HEK293 (cell line): ENCODE measurements around the gene ANKRD44.

Experiments used
- CTCF ChIA-PET: fragments of 350-600 bp; formaldehyde crosslinking; extraction: SDS; loops from one replicate; lab custom pipeline; 2021; ENCODE audit warnings: antibody characterized with exemption; lab: Yijun Ruan, JAX
- POLR2A ChIA-PET: fragments of 300-600 bp; formaldehyde crosslinking; extraction: SDS; loops from one replicate; lab custom pipeline; 2020; ENCODE audit warnings: antibody characterized with exemption, inconsistent platforms; lab: Yijun Ruan, JAX
- H3K27ac ChIP-seq: fragments of 200-500 bp; sonication (Bioruptor generic); 2 replicates; pipeline ENCODE4 v1.5.1; 2014; ENCODE audit warnings: low read depth, low read length, control low read depth, inconsistent platforms; ENCODE audit errors: extremely low read depth
- H3K36me3 ChIP-seq, 2 experiments: fragments of 200-500 bp in 1 of 2; sonication (Bioruptor generic) in 1 of 2; 1 replicate in 1 of 2; 2 replicates in 1 of 2; pipeline ENCODE4 v1.5.1; 2014 to 2017; ENCODE audit warnings: inconsistent platforms in 2 of 2, low read length in 2 of 2; ENCODE audit not compliant: control insufficient read depth in 2 of 2, insufficient read depth in 1 of 2
- H3K4me1 ChIP-seq: fragments of 200-500 bp; sonication (Bioruptor generic); 2 replicates; pipeline ENCODE4 v1.5.1; 2014; ENCODE audit warnings: mild to moderate bottlenecking, low read length, inconsistent platforms; ENCODE audit not compliant: control insufficient read depth, insufficient read depth
- H3K4me3 ChIP-seq: 2 replicates; pipeline ENCODE4 v1.5.1; 2011; ENCODE audit warnings: low read depth, mild to moderate bottlenecking, control low read depth, low read length, moderate library complexity
- H3K9me3 ChIP-seq: fragments of 200-500 bp; sonication (Bioruptor generic); 2 replicates; pipeline ENCODE4 v1.5.1; 2014; ENCODE audit warnings: low read depth, low read length, inconsistent platforms; ENCODE audit not compliant: control insufficient read depth, insufficient read depth
- IKZF3 ChIP-seq: fragments of 450-650 bp; IDR thresholded peaks from 2 replicates; pipeline ENCODE4 v1.5.0; 2018; ENCODE audit warnings: missing biosample characterization, mild to moderate bottlenecking, missing genetic modification characterization, moderate library complexity
- KLF7 ChIP-seq: fragments of 450-650 bp; formaldehyde crosslinking; IDR thresholded peaks from 2 replicates; pipeline ENCODE4 v1.5.1; 2016; ENCODE audit warnings: missing biosample characterization, missing genetic modification characterization, borderline replicate concordance
- SCRT1 ChIP-seq: fragments of 450-650 bp; formaldehyde crosslinking; IDR thresholded peaks from 2 replicates; pipeline ENCODE4 v1.5.1; 2016; ENCODE audit warnings: missing biosample characterization, missing genetic modification characterization, borderline replicate concordance
- ZBTB7A ChIP-seq: fragments of 450-650 bp; formaldehyde crosslinking; IDR thresholded peaks from 2 replicates; pipeline ENCODE4 v1.5.1; 2016; ENCODE audit warnings: low read depth, missing biosample characterization, missing genetic modification characterization
- ZIC2 ChIP-seq: fragments of 450-650 bp; formaldehyde crosslinking; IDR thresholded peaks from 2 replicates; pipeline ENCODE4 v1.5.1; 2016; ENCODE audit warnings: missing biosample characterization, missing genetic modification characterization
- ZNF19 ChIP-seq: fragments of 450-650 bp; formaldehyde crosslinking; IDR thresholded peaks from 2 replicates; pipeline ENCODE4; 2016; ENCODE audit warnings: missing biosample characterization, missing genetic modification characterization, low read depth
- ZNF311 ChIP-seq: fragments of 450-650 bp; formaldehyde crosslinking; IDR thresholded peaks from 2 replicates; pipeline ENCODE4 v1.5.1; 2017; ENCODE audit warnings: missing biosample characterization, missing genetic modification characterization, borderline replicate concordance
- ZNF324 ChIP-seq: fragments of 450-650 bp; formaldehyde crosslinking; IDR thresholded peaks from 2 replicates; pipeline ENCODE4 v1.5.1; 2016; ENCODE audit warnings: missing biosample characterization, missing genetic modification characterization
- ZNF473 ChIP-seq: fragments of 450-650 bp; formaldehyde crosslinking; IDR thresholded peaks from 2 replicates; pipeline ENCODE4 v1.5.1; 2017; ENCODE audit warnings: missing biosample characterization, missing genetic modification characterization
- ZNF561 ChIP-seq: fragments of 450-650 bp; IDR thresholded peaks from 2 replicates; pipeline ENCODE4 v1.5.1; 2018; ENCODE audit warnings: missing biosample characterization, missing genetic modification characterization, borderline replicate concordance
- ZNF585B ChIP-seq: fragments of 450-650 bp; formaldehyde crosslinking; IDR thresholded peaks from 2 replicates; pipeline ENCODE4 v1.5.1; 2016; ENCODE audit warnings: missing biosample characterization, missing genetic modification characterization
- ZNF629 ChIP-seq: fragments of 450-650 bp; formaldehyde crosslinking; IDR thresholded peaks from 2 replicates; pipeline ENCODE4 v1.5.1; 2017; ENCODE audit warnings: missing biosample characterization, missing genetic modification characterization
- ZNF654 ChIP-seq: fragments of 450-650 bp; formaldehyde crosslinking; IDR thresholded peaks from 2 replicates; pipeline ENCODE4 v1.5.1; 2016; ENCODE audit warnings: low read depth, missing biosample characterization, missing genetic modification characterization
- ZNF658 ChIP-seq: fragments of 450-650 bp; formaldehyde crosslinking; IDR thresholded peaks from 2 replicates; pipeline ENCODE4; 2016; ENCODE audit warnings: missing biosample characterization, missing genetic modification characterization
- ZNF670 ChIP-seq: fragments of 450-650 bp; formaldehyde crosslinking; IDR thresholded peaks from 2 replicates; pipeline ENCODE4 v1.5.1; 2016; ENCODE audit warnings: missing biosample characterization, missing genetic modification characterization, low read depth
- ZNF776 ChIP-seq: fragments of 450-650 bp; formaldehyde crosslinking; IDR thresholded peaks from 2 replicates; pipeline ENCODE4 v1.5.0; 2017; ENCODE audit warnings: missing biosample characterization, missing genetic modification characterization, borderline replicate concordance
- ZNF777 ChIP-seq: fragments of 450-650 bp; formaldehyde crosslinking; IDR thresholded peaks from 2 replicates; pipeline ENCODE4 v1.5.1; 2017; ENCODE audit warnings: missing biosample characterization, missing genetic modification characterization, borderline replicate concordance
- ZSCAN30 ChIP-seq: fragments of 450-650 bp; IDR thresholded peaks from 2 replicates; pipeline ENCODE4 v1.5.1; 2018; ENCODE audit warnings: missing biosample characterization, mild to moderate bottlenecking, missing genetic modification characterization, moderate library complexity
- TF ChIP-seq, protein P1 (sequence below): fragments of 450-650 bp; formaldehyde crosslinking; IDR thresholded peaks from 2 replicates; pipeline ENCODE4 v1.5.1; 2016; ENCODE audit warnings: missing biosample characterization, missing genetic modification characterization
- TF ChIP-seq, protein P2 (sequence below): fragments of 450-650 bp; formaldehyde crosslinking; IDR thresholded peaks from 2 replicates; pipeline ENCODE4 v1.5.1; 2016; ENCODE audit warnings: missing biosample characterization, missing genetic modification characterization
- TF ChIP-seq, protein P3 (sequence below): fragments of 450-650 bp; formaldehyde crosslinking; conservative IDR thresholded peaks from 2 replicates; pipeline ENCODE4 v1.5.1; 2016; ENCODE audit warnings: low read depth, missing biosample characterization, missing genetic modification characterization
- TF ChIP-seq, protein P4 (sequence below): fragments of 450-650 bp; formaldehyde crosslinking; IDR thresholded peaks from 2 replicates; pipeline ENCODE4 v1.5.1; 2016; ENCODE audit warnings: missing biosample characterization, missing genetic modification characterization

Gene ANKRD44

DNA sequence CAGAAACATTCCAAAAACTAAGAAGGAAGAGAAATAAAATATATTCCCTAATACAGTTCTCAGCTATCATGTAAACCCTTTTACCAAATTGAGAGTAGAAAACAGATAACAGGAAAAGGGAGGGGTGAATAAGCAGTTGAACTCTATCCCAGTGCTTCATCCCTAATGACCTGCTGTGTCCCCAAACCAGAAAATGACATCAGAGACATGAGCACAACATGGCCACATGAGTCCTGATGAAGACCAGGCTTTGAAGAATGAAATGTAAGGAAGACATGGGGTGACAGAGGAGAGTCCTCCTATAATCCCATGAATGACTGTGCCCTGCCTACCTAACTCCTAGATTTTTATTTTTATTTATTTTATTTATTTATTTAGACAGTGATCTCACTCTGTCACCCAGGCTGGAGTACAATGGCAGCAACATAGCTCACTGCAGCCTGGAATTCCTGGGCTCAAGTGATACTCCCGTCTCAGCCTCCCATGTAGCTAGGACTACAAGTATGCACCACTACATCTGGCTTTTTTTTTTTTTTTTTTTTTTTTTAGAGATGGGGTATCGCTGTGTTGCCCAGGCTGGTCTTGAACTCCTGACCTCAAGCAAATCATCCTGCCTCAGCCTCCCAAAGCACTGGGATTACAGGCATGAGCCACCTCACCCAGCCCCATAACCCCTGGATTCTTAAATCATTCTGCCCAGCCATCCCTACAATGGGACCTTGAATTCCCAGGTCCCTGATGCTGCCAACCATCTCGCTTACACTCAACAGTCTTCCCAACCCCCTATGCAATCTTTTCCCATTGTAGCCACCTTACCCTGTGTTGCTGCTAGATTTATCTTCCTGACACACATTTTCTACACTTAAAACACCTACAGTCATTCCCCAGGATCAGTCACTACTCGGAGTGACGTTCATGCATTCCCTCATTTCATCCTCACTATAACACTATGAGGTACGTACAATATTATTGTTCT lies 64.5 kb downstream of the ANKRD44 start:
- no peak overlapping the region for H3K27ac ChIP-seq
- no peak for TF ChIP-seq ZNF324 (tag by site-specific recombination)
- TF ChIP-seq ZNF585B (tag by site-specific recombination) = peak; percentile 58
- no peak for TF ChIP-seq ZIC2 (tag by site-specific recombination)
- TF ChIP-seq, protein P1, sequence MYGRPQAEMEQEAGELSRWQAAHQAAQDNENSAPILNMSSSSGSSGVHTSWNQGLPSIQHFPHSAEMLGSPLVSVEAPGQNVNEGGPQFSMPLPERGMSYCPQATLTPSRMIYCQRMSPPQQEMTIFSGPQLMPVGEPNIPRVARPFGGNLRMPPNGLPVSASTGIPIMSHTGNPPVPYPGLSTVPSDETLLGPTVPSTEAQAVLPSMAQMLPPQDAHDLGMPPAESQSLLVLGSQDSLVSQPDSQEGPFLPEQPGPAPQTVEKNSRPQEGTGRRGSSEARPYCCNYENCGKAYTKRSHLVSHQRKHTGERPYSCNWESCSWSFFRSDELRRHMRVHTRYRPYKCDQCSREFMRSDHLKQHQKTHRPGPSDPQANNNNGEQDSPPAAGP = no peak
- 0 out of 2 replicates have a peak, but pooled peaks have one; percentile 31 for TF ChIP-seq ZNF629
- TF ChIP-seq, protein P2, sequence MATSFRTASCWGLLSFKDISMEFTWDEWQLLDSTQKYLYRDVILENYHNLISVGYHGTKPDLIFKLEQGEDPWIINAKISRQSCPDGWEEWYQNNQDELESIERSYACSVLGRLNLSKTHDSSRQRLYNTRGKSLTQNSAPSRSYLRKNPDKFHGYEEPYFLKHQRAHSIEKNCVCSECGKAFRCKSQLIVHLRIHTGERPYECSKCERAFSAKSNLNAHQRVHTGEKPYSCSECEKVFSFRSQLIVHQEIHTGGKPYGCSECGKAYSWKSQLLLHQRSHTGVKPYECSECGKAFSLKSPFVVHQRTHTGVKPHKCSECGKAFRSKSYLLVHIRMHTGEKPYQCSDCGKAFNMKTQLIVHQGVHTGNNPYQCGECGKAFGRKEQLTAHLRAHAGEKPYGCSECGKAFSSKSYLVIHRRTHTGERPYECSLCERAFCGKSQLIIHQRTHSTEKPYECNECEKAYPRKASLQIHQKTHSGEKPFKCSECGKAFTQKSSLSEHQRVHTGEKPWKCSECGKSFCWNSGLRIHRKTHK = no peak
- TF ChIP-seq ZNF658 = no peak
- no peak overlapping the region for H3K4me3 ChIP-seq
- no peaks in the 10 kb centered on the region for H3K9me3 ChIP-seq
- POLR2A ChIA-PET = no interaction called here
- no peaks in the 10 kb centered on the region for H3K36me3 ChIP-seq
- H3K4me1 ChIP-seq = no peaks in the 10 kb centered on the region
- CTCF ChIA-PET = no interaction called here

DNA sequence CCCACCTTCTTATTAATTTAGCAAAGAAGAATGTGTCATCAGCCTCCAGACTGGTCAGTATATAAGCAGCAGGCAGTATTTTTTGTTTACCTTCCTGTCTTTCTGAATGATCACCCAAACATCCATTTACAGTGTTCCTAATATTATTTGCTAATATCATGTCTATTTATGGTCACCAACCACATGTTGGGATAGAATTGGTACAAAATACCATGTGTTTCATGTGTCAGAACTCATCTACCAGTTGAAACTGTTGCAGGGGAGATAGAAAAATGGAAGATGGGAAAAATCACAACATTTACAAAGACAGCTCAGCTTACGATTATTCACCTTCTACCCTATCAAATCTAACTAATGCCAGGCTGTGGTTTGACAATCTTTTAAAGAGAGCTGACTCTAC lies 66.2 kb downstream of the ANKRD44 start:
- H3K27ac ChIP-seq = no peak overlapping the region
- H3K4me3 ChIP-seq = no peak overlapping the region
- H3K9me3 ChIP-seq = no peaks in the 10 kb centered on the region
- ChIA-PET CTCF (no interaction called here), POLR2A (no interaction called here)
- TF ChIP-seq, protein P3, sequence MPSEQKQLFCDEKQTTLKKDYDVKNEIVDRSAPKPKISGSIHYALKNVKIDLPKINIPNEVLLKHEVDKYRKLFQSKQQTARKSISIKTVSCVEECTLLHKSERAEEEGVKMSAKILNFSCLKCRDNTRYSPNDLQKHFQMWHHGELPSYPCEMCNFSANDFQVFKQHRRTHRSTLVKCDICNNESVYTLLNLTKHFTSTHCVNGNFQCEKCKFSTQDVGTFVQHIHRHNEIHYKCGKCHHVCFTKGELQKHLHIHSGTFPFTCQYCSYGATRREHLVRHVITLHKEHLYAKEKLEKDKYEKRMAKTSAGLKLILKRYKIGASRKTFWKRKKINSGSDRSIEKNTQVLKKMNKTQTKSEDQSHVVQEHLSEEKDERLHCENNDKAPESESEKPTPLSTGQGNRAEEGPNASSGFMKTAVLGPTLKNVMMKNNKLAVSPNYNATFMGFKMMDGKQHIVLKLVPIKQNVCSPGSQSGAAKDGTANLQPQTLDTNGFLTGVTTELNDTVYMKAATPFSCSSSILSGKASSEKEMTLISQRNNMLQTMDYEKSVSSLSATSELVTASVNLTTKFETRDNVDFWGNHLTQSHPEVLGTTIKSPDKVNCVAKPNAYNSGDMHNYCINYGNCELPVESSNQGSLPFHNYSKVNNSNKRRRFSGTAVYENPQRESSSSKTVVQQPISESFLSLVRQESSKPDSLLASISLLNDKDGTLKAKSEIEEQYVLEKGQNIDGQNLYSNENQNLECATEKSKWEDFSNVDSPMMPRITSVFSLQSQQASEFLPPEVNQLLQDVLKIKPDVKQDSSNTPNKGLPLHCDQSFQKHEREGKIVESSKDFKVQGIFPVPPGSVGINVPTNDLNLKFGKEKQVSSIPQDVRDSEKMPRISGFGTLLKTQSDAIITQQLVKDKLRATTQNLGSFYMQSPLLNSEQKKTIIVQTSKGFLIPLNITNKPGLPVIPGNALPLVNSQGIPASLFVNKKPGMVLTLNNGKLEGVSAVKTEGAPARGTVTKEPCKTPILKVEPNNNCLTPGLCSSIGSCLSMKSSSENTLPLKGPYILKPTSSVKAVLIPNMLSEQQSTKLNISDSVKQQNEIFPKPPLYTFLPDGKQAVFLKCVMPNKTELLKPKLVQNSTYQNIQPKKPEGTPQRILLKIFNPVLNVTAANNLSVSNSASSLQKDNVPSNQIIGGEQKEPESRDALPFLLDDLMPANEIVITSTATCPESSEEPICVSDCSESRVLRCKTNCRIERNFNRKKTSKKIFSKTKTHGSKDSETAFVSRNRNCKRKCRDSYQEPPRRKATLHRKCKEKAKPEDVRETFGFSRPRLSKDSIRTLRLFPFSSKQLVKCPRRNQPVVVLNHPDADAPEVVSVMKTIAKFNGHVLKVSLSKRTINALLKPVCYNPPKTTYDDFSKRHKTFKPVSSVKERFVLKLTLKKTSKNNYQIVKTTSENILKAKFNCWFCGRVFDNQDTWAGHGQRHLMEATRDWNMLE = no peak
- TF ChIP-seq KLF7 (tag by site-specific recombination) = no peak
- TF ChIP-seq ZNF311 = no peak
- no peak for TF ChIP-seq ZNF473
- no peak for TF ChIP-seq ZNF561 (tag by site-specific recombination)
- TF ChIP-seq ZNF670 (tag by site-specific recombination) = no peak
- TF ChIP-seq, protein P4, sequence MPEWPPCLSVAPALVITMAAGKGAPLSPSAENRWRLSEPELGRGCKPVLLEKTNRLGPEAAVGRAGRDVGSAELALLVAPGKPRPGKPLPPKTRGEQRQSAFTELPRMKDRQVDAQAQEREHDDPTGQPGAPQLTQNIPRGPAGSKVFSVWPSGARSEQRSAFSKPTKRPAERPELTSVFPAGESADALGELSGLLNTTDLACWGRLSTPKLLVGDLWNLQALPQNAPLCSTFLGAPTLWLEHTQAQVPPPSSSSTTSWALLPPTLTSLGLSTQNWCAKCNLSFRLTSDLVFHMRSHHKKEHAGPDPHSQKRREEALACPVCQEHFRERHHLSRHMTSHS = no peak
- no peak for TF ChIP-seq ZNF654
- no peak for TF ChIP-seq IKZF3
- TF ChIP-seq ZNF777 (tag by site-specific recombination) = no peak
- no peak for TF ChIP-seq SCRT1
- no peak for TF ChIP-seq ZSCAN30
- TF ChIP-seq ZNF776 (tag by site-specific recombination) = no peak
- no peak for TF ChIP-seq ZBTB7A
- TF ChIP-seq ZNF19 = no peak
- no peaks in the 10 kb centered on the region for H3K36me3 ChIP-seq
- H3K4me1 ChIP-seq = no peaks in the 10 kb centered on the region
